Large intestine (tissue), 3 donors: ENCODE results near the gene LDB2. TPM values are rescaled to one million over a fixed set of nuclear protein-coding genes. Genes with fewer than 3 reads are reported as not detected.
"Not testable (repeated sequence)": the region's sequence is repeated elsewhere in the genome, so short reads cannot be mapped to it uniquely, and the experiment has no call there.

Source experiments
- DNase-seq, 2 donors: peaks; one replicate each; pipeline versions ENCODE4 v3.0.0 to v3.0.0-alpha.2; 2013
- H3K27ac ChIP-seq: one replicate; pipeline ENCODE4 v1.5.1; 2013; ENCODE audit warnings: low read length
- H3K27me3 ChIP-seq: 2 replicates; pipeline ENCODE4 v1.6.1; 2013; ENCODE audit warnings: low read length; ENCODE audit not compliant: control insufficient read depth, insufficient read depth
- H3K36me3 ChIP-seq: 2 replicates; pipeline ENCODE4 v1.6.1; 2013; ENCODE audit warnings: low read length; ENCODE audit not compliant: control insufficient read depth, insufficient read depth
- H3K4me1 ChIP-seq: one replicate; pipeline ENCODE4 v1.6.1; 2013; ENCODE audit warnings: low read length; ENCODE audit not compliant: control insufficient read depth, insufficient read depth
- H3K4me3 ChIP-seq: one replicate; pipeline ENCODE4 v1.5.1; 2013; ENCODE audit warnings: low read length
- H3K9me3 ChIP-seq: one replicate; pipeline ENCODE4 v1.6.1; 2013; ENCODE audit warnings: mild to moderate bottlenecking, low read depth, low read length, moderate library complexity; ENCODE audit not compliant: control insufficient read depth
- WGBS: methylation state at CpG from one replicate; pipeline ENCODE4 v1.1.5; 2013; ENCODE audit warnings: low lambda C conversion rate; ENCODE audit not compliant: insufficient coverage; 5-methylcytosine and 5-hydroxymethylcytosine counted together
- polyA plus RNA-seq: library from polyadenylated mRNA; unstranded; fragments of 120-200 nt; gene quantifications from one replicate; pipeline ENCODE4 v1.2.1, GENCODE V29; 2013

The LDB2 gene
- polyA plus RNA-seq, 1 donor = 17.2 TPM

GRCh38 chr4:16580514-16580913, 317.9 kb downstream of the LDB2 start:
- no peaks in the 10 kb centered on the region for H3K27me3 ChIP-seq
- H3K9me3 ChIP-seq = no peaks in the 10 kb centered on the region
- no peaks in the 10 kb centered on the region for H3K4me1 ChIP-seq
- no peaks in the 10 kb centered on the region for H3K36me3 ChIP-seq
- H3K4me3 ChIP-seq = no peak overlapping the region
- DNase-seq = no peak
- no peak overlapping the region for H3K27ac ChIP-seq

GRCh38 chr4:16579866-16580265, 318.6 kb downstream of the LDB2 start:
- Histone ChIP-seq H3K9me3 (no peaks in the 10 kb centered on the region), H3K4me1 (no peaks in the 10 kb centered on the region), H3K4me3 (no peak overlapping the region), H3K27ac (no peak overlapping the region), H3K27me3 (no peaks in the 10 kb centered on the region), H3K36me3 (no peaks in the 10 kb centered on the region)
- no CpG with 5 or more reads among the region's 3 CpGs for WGBS
- no peak for DNase-seq

- WGBS = 100% methylated on average over 2 of the region's 3 CpGs
- Histone ChIP-seq H3K9me3 (no peaks in the 10 kb centered on the region), H3K4me1 (no peaks in the 10 kb centered on the region), H3K27ac (no peak overlapping the region), H3K27me3 (no peaks in the 10 kb centered on the region), H3K36me3 (no peaks in the 10 kb centered on the region), H3K4me3 (no peak overlapping the region)
- no peak for DNase-seq
Measured at GRCh38 chr4:16577177-16577576, 321.3 kb downstream of the LDB2 start.

- no peak for DNase-seq
- Histone ChIP-seq H3K27ac (no peak overlapping the region), H3K9me3 (no peaks in the 10 kb centered on the region), H3K27me3 (no peaks in the 10 kb centered on the region), H3K36me3 (no peaks in the 10 kb centered on the region), H3K4me3 (no peak overlapping the region), H3K4me1 (no peaks in the 10 kb centered on the region)
- WGBS = 80% methylated on average over 1 of the region's 2 CpGs
Measured at GRCh38 chr4:16574981-16575380, 323.5 kb downstream of the LDB2 start.

- no peak overlapping the region for H3K27ac ChIP-seq
- H3K4me1 ChIP-seq = no peaks in the 10 kb centered on the region
- no peaks in the 10 kb centered on the region for H3K27me3 ChIP-seq
- H3K4me3 ChIP-seq = no peak overlapping the region
- H3K9me3 ChIP-seq = no peaks in the 10 kb centered on the region
- H3K36me3 ChIP-seq = no peaks in the 10 kb centered on the region
- no peak for DNase-seq
- 100% methylated on average over 2 of the region's 5 CpGs for WGBS
Measured at GRCh38 chr4:16573739-16574138, 324.7 kb downstream of the LDB2 start.

- Histone ChIP-seq H3K4me3 (no peak overlapping the region), H3K27ac (no peak overlapping the region), H3K9me3 (no peaks in the 10 kb centered on the region), H3K27me3 (no peaks in the 10 kb centered on the region), H3K4me1 (no peaks in the 10 kb centered on the region), H3K36me3 (no peaks in the 10 kb centered on the region)
- DNase-seq = no peak
- WGBS = no CpG with 5 or more reads among the region's 4 CpGs
Measured at GRCh38 chr4:16573206-16573605, 325.2 kb downstream of the LDB2 start.

GRCh38 chr4:16572631-16573030, 325.8 kb downstream of the LDB2 start:
- 67% methylated on average over 1 of the region's 4 CpGs for WGBS
- no peak overlapping the region for H3K4me3 ChIP-seq
- H3K9me3 ChIP-seq = no peaks in the 10 kb centered on the region
- H3K27me3 ChIP-seq = no peaks in the 10 kb centered on the region
- DNase-seq = no peak
- H3K4me1 ChIP-seq = no peaks in the 10 kb centered on the region
- no peaks in the 10 kb centered on the region for H3K36me3 ChIP-seq
- H3K27ac ChIP-seq = no peak overlapping the region

GRCh38 chr4:16572161-16572560, 326.3 kb downstream of the LDB2 start:
- Histone ChIP-seq H3K27ac (no peak overlapping the region), H3K36me3 (no peaks in the 10 kb centered on the region), H3K9me3 (no peaks in the 10 kb centered on the region), H3K4me1 (no peaks in the 10 kb centered on the region), H3K4me3 (no peak overlapping the region), H3K27me3 (no peaks in the 10 kb centered on the region)
- DNase-seq = no peak
- WGBS = 100% methylated on average over 1 of the region's 3 CpGs

GRCh38 chr4:16569790-16570189, 328.7 kb downstream of the LDB2 start:
- no peak for DNase-seq
- Histone ChIP-seq H3K27me3 (no peaks in the 10 kb centered on the region), H3K4me1 (no peaks in the 10 kb centered on the region), H3K4me3 (no peak overlapping the region), H3K9me3 (no peaks in the 10 kb centered on the region), H3K36me3 (no peaks in the 10 kb centered on the region), H3K27ac (no peak overlapping the region)
- no CpG with 5 or more reads among the region's 2 CpGs for WGBS

- no CpG with 5 or more reads among the region's 14 CpGs for WGBS
- H3K9me3 ChIP-seq, H3K27ac ChIP-seq, H3K27me3 ChIP-seq, H3K36me3 ChIP-seq, H3K4me1 ChIP-seq, DNase-seq, H3K4me3 ChIP-seq: not testable (repeated sequence)
Measured at GRCh38 chr4:16557316-16557715, 341.1 kb downstream of the LDB2 start.

- Histone ChIP-seq H3K4me3 (no peak overlapping the region), H3K36me3 (no peaks in the 10 kb centered on the region), H3K9me3 (peaks cover 8% of the 10 kb centered on the region), H3K27ac (no peak overlapping the region), H3K4me1 (no peaks in the 10 kb centered on the region), H3K27me3 (no peaks in the 10 kb centered on the region)
- WGBS = 100% methylated on average over 1 of the region's 4 CpGs
- DNase-seq = no peak
Measured at GRCh38 chr4:16555156-16555555, 343.3 kb downstream of the LDB2 start.
